ENCODE data around the gene SLC4A2.

Gene SLC4A2

DNA sequence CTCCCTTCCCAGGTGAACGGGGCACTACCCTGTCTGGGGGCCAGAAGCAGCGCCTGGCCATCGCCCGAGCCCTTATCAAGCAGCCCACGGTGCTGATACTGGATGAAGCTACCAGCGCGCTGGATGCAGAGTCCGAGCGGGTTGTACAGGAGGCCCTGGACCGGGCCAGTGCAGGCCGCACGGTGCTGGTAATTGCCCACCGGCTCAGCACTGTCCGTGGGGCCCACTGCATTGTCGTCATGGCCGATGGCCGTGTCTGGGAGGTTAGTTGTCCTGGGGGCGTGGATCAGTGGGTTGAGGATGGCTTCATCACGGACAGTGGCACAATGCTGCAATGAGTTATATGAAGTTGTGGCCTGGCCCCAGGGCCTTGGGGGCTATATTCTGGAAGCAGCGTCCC is 15.4 kb upstream of the SLC4A2 start:
- ChIA-PET POLR2A (interaction anchor here (0.6 kb wide), 1 partner anchor 65 kb away, joined by 4 read pairs; no protein-coding TSS in a partner anchor), CTCF (interaction anchor here (1.9 kb wide), 1 partner anchor 11 kb away, joined by 5 read pairs; no protein-coding TSS in a partner anchor)
- Histone ChIP-seq H3K9me3 (ENCODE audit: control extremely low read depth in 1 of 5, control insufficient read depth in 4 of 5, insufficient read depth in 2 of 5, low read depth in 1 of 5, low read length in 4 of 5) (no peaks in the 10 kb centered on the region), H3K36me3 (ENCODE audit: control insufficient read depth in 4 of 4, insufficient read depth in 4 of 4, low read length in 3 of 4) (peaks cover 0 to 7% (median 5%) of the 10 kb centered on the region in 4 experiments), H3K4me3 (ENCODE audit: control insufficient read depth in 1 of 7, extremely low read depth in 1 of 7, insufficient read depth in 4 of 7, low read depth in 2 of 7, low read length in 6 of 7) (no peak overlapping the region), H3K4me1 (ENCODE audit: control extremely low read depth in 1 of 4, control insufficient read depth in 4 of 4, insufficient read depth in 4 of 4, low read length in 3 of 4) (peaks cover 0 to 32% (median 28%) of the 10 kb centered on the region in 4 experiments), H3K27me3 (replicated peaks in 2 of 5; ENCODE audit: control insufficient read depth in 4 of 5, insufficient read depth in 5 of 5, low read length in 4 of 5) (no peaks in the 10 kb centered on the region), H3K27ac (ENCODE audit: insufficient read depth in 1 of 2, low read depth in 1 of 2, low read length in 2 of 2, poor library complexity in 1 of 2, severe bottlenecking in 2 of 2) (no peak overlapping the region)
- no peak for DNase-seq
- 95% methylated on average over 19 of the region's 20 CpGs for WGBS (ENCODE audit: insufficient coverage)

DNA sequence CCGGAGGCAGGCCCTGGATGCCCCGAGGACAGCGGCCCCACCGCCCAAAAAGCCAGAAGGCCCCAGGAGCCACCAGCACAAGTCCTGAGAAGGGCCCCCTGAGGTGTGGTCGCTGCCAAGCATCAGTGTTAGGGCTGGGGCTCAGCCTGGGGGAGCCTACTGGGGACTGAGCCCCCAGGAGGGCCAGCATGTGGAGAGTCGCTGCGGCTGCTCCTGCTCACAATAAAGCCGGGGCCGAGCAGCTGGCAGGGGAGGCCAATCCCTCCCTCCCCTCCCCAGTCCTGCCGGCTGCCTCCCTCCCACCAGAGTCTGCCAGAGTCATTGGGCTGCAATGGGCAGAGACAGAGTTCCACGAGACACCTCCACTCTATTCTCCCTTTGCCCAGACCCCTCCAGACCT is 14.1 kb upstream of the SLC4A2 start:
- POLR2A ChIA-PET, result no interaction called here
- CTCF ChIA-PET, result interaction anchor here (1.4 to 1.9 kb wide), 3 partner anchors 10 to 27 kb away, joined by 3 to 5 read pairs (median 4); no protein-coding TSS in a partner anchor

DNA sequence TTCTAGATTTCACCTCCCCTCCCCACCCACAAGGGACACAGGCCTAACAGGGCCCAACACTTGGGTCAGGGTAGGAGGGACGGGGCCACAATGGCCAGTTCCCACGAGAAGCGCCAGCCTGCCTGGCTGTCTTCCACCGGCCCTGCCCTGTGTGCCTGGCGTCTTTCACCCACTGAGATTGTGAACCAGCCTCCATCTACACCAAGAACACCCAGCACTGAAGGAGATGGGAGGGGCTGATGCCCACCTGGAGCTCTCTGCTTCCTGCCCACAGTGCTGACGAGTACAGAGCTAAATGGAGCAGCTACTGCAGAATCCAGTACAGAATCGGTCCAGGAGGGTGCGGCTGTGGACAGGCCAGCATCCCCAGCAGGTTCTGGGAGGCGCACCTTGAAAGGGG is 13.4 kb upstream of the SLC4A2 start:
- no peak for DNase-seq
- POLR2A ChIA-PET, result interaction anchor here (0.7 kb wide), 1 partner anchor 14 kb away, joined by 3 read pairs; no protein-coding TSS in a partner anchor
- 90% methylated on average over 7 of the region's 9 CpGs for WGBS (ENCODE audit: insufficient coverage)
- Histone ChIP-seq H3K36me3 (ENCODE audit: control insufficient read depth in 4 of 4, insufficient read depth in 4 of 4, low read length in 3 of 4) (peaks cover 0 to 7% (median 5%) of the 10 kb centered on the region in 4 experiments), H3K4me3 (ENCODE audit: control insufficient read depth in 1 of 7, extremely low read depth in 1 of 7, insufficient read depth in 4 of 7, low read depth in 2 of 7, low read length in 6 of 7) (no peak overlapping the region), H3K9me3 (ENCODE audit: control extremely low read depth in 1 of 5, control insufficient read depth in 4 of 5, insufficient read depth in 2 of 5, low read depth in 1 of 5, low read length in 4 of 5) (no peaks in the 10 kb centered on the region), H3K27ac (ENCODE audit: insufficient read depth in 1 of 2, low read depth in 1 of 2, low read length in 2 of 2, poor library complexity in 1 of 2, severe bottlenecking in 2 of 2) (no peak overlapping the region), H3K4me1 (ENCODE audit: control extremely low read depth in 1 of 4, control insufficient read depth in 4 of 4, insufficient read depth in 4 of 4, low read length in 3 of 4) (peaks cover 0 to 19% (median 18%) of the 10 kb centered on the region in 4 experiments), H3K27me3 (replicated peaks in 2 of 5; ENCODE audit: control insufficient read depth in 4 of 5, insufficient read depth in 5 of 5, low read length in 4 of 5) (peaks cover 0 to 10% (median 0%) of the 10 kb centered on the region in 5 experiments)
- CTCF ChIA-PET, result interaction anchor here (0.8 to 1.5 kb wide), 4 partner anchors 9 to 62 kb away, joined by 3 to 4 read pairs (median 3); no protein-coding TSS in a partner anchor

More for the DNA sequence above, 14.1 kb upstream of the SLC4A2 start:
- 98% methylated on average over 9 of the region's 11 CpGs for WGBS (ENCODE audit: insufficient coverage)
- no peak for DNase-seq
- Histone ChIP-seq H3K4me1 (ENCODE audit: control extremely low read depth in 1 of 4, control insufficient read depth in 4 of 4, insufficient read depth in 4 of 4, low read length in 3 of 4) (peaks cover 0 to 23% (median 18%) of the 10 kb centered on the region in 4 experiments), H3K27me3 (replicated peaks in 2 of 5; ENCODE audit: control insufficient read depth in 4 of 5, insufficient read depth in 5 of 5, low read length in 4 of 5) (peaks cover 0 to 3% (median 0%) of the 10 kb centered on the region in 5 experiments), H3K27ac (ENCODE audit: insufficient read depth in 1 of 2, low read depth in 1 of 2, low read length in 2 of 2, poor library complexity in 1 of 2, severe bottlenecking in 2 of 2) (no peak overlapping the region), H3K4me3 (ENCODE audit: control insufficient read depth in 1 of 7, extremely low read depth in 1 of 7, insufficient read depth in 4 of 7, low read depth in 2 of 7, low read length in 6 of 7) (no peak overlapping the region), H3K9me3 (ENCODE audit: control extremely low read depth in 1 of 5, control insufficient read depth in 4 of 5, insufficient read depth in 2 of 5, low read depth in 1 of 5, low read length in 4 of 5) (no peaks in the 10 kb centered on the region), H3K36me3 (ENCODE audit: control insufficient read depth in 4 of 4, insufficient read depth in 4 of 4, low read length in 3 of 4) (peaks cover 0 to 7% (median 5%) of the 10 kb centered on the region in 4 experiments)

DNA sequence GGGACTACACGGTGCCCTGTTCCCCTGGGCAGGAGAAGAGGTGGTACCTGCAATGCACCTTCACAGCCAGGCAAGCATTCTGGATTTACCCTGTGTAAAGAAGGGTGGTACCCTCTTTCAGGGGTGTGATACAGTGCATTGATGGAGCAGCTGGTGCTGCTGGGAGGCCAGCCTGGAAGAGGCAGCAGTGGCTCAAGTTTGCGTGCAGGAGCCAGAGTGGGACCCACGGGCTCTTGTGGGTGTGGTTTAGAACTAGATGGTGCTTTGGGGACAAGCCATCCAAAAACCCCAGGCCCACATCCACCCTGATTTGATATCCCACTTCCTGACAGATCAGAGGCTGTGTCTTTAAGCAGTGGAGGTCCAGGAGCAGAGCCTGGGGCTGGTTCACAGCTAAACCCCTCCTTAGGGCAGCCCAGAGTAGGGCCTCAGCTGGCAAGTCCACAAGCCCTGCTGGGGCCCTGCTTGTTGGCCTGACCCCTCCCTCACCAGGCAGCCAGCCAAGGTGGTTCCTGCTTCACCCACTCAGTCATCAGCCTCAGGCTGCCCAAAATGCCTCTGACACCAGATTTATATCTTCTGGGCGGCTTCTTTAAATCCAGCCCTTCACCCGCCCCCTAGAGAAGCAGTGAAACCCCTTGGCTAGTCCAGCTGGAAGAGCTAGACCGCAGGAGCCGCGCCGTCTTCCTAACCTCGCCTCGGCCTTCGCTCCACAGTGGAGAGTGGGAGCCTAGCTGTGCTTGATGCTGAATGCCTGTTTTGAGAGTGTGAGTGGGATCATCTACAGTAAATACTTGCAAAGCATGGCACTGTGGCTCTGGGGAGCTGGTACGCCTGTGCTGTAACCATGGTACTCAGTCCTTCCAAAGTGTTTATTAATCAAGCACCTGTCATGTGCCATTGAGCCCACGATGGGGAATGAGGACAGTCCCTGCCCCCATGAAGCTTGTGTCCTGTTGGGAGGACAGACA is 12.5 kb upstream of the SLC4A2 start:
- Histone ChIP-seq H3K4me1 (ENCODE audit: control extremely low read depth in 1 of 4, control insufficient read depth in 4 of 4, insufficient read depth in 4 of 4, low read length in 3 of 4) (peaks cover 0 to 27% (median 25%) of the 10 kb centered on the region in 4 experiments), H3K9me3 (ENCODE audit: control extremely low read depth in 1 of 5, control insufficient read depth in 4 of 5, insufficient read depth in 2 of 5, low read depth in 1 of 5, low read length in 4 of 5) (no peaks in the 10 kb centered on the region), H3K27ac (ENCODE audit: insufficient read depth in 1 of 2, low read depth in 1 of 2, low read length in 2 of 2, poor library complexity in 1 of 2, severe bottlenecking in 2 of 2) (no peak overlapping the region), H3K4me3 (ENCODE audit: control insufficient read depth in 1 of 7, extremely low read depth in 1 of 7, insufficient read depth in 4 of 7, low read depth in 2 of 7, low read length in 6 of 7) (peak overlapping the region in 1 of 7 experiments; percentile 42), H3K36me3 (ENCODE audit: control insufficient read depth in 4 of 4, insufficient read depth in 4 of 4, low read length in 3 of 4) (peaks cover 0 to 6% (median 5%) of the 10 kb centered on the region in 4 experiments), H3K27me3 (replicated peaks in 2 of 5; ENCODE audit: control insufficient read depth in 4 of 5, insufficient read depth in 5 of 5, low read length in 4 of 5) (peaks cover 0 to 13% (median 0%) of the 10 kb centered on the region in 5 experiments)
- ChIA-PET POLR2A (interaction anchor here (0.6 to 1.4 kb wide), 3 partner anchors 15 to 42 kb away, joined by 3 to 5 read pairs (median 4); no protein-coding TSS in a partner anchor), CTCF (interaction anchor here (0.8 to 1.9 kb wide), 4 partner anchors 10 to 61 kb away, joined by 3 to 6 read pairs (median 4); no protein-coding TSS in a partner anchor)
- WGBS (ENCODE audit: insufficient coverage), result 29% methylated on average over 3 of the region's 14 CpGs
- DNase-seq, result peak in 2 of 3 donors; percentile 78 to 81

DNA sequence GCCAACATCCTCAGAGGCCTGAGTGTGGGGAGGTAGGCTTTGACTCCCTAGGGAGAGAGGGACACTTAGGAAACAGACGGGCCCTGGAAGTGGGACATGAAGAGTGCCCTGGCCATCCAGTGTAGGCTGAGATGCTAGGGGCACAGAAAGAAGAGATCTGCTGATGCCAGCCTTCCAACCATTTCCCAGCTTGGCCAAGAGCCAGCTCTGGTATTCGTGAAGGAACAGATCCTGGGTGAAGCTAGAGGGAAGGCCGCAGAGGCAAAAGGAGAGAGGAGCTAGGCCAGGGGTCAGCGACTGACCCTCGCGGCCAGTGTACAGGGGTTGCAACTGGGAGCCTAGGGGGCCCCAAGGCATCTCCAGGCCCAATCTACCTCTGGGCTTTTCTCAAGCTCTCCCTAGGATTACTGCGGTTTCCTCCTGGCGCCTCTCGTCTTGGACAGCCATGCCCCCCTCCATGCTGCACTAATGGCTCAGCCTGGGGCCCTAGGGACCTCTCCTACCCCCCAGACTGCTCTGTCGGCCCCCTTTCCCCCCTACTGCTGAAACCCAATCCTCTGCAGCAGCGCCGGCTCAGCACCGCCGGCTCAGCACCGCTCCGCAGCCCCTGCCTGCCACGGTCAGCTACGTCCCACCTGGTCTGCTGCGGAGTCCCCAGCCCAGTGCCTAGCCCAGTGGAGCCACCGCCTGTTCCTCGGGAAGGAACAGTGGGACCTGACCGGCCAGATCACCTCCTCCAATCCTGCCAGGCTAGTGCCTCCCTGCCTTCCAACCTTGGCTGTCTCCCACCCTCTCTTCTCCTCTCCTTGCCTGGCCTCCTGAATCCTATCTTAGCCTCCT is 11.2 kb upstream of the SLC4A2 start, which contains the start of gene ASIC3:
TSS of gene ASIC3 (plus strand) at position 556 of the 840 bp plus-strand sequence. CDS start 355 bp downstream, outside the sequence.
- whole genome bisulfite sequencing (ENCODE audit: insufficient coverage), result 92% methylated on average over 15 of the region's 22 CpGs
- Histone ChIP-seq H3K4me3 (ENCODE audit: control insufficient read depth in 1 of 7, extremely low read depth in 1 of 7, insufficient read depth in 4 of 7, low read depth in 2 of 7, low read length in 6 of 7) (no peak within 1 kb of the TSS), H3K27ac (ENCODE audit: insufficient read depth in 1 of 2, low read depth in 1 of 2, low read length in 2 of 2, poor library complexity in 1 of 2, severe bottlenecking in 2 of 2) (no peak within 1 kb of the TSS), H3K36me3 (ENCODE audit: control insufficient read depth in 4 of 4, insufficient read depth in 4 of 4, low read length in 3 of 4) (peaks cover 0 to 7% (median 4%) of the 10 kb centered on the region in 4 experiments), H3K4me1 (ENCODE audit: control extremely low read depth in 1 of 4, control insufficient read depth in 4 of 4, insufficient read depth in 4 of 4, low read length in 3 of 4) (peaks cover 0 to 40% (median 32%) of the 10 kb centered on the region in 4 experiments), H3K9me3 (ENCODE audit: control extremely low read depth in 1 of 5, control insufficient read depth in 4 of 5, insufficient read depth in 2 of 5, low read depth in 1 of 5, low read length in 4 of 5) (no peaks in the 10 kb centered on the region), H3K27me3 (replicated peaks in 2 of 5; ENCODE audit: control insufficient read depth in 4 of 5, insufficient read depth in 5 of 5, low read length in 4 of 5) (peaks cover 0 to 13% (median 0%) of the 10 kb centered on the region in 5 experiments)
- POLR2A ChIA-PET, result no interaction called here
- no peak for DNase-seq
- CTCF ChIA-PET, result interaction anchor here (0.7 to 1.9 kb wide), 2 partner anchors 30 to 170 kb away, joined by 3 to 6 read pairs; no protein-coding TSS in a partner anchor

DNA sequence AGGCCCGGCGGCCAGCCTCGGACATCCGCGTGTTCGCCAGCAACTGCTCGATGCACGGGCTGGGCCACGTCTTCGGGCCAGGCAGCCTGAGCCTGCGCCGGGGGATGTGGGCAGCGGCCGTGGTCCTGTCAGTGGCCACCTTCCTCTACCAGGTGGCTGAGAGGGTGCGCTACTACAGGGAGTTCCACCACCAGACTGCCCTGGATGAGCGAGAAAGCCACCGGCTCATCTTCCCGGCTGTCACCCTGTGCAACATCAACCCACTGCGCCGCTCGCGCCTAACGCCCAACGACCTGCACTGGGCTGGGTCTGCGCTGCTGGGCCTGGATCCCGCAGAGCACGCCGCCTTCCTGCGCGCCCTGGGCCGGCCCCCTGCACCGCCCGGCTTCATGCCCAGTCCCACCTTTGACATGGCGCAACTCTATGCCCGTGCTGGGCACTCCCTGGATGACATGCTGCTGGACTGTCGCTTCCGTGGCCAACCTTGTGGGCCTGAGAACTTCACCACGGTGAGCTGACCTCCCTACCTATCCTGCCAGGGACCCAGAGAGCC is 10.4 kb upstream of the SLC4A2 start:
- no peak for DNase-seq
- CTCF ChIA-PET, result no interaction called here
- H3K4me3 ChIP-seq (ENCODE audit: control insufficient read depth in 1 of 7, extremely low read depth in 1 of 7, insufficient read depth in 4 of 7, low read depth in 2 of 7, low read length in 6 of 7), result no peak overlapping the region

More for the DNA sequence above, 10.4 kb upstream of the SLC4A2 start:
- H3K4me1 ChIP-seq (ENCODE audit: control extremely low read depth in 1 of 4, control insufficient read depth in 4 of 4, insufficient read depth in 4 of 4, low read length in 3 of 4), result peaks cover 0 to 44% (median 35%) of the 10 kb centered on the region in 4 experiments
- POLR2A ChIA-PET, result no interaction called here
- 98% methylated on average over 38 of the region's 38 CpGs for WGBS (ENCODE audit: insufficient coverage)
- H3K36me3 ChIP-seq (ENCODE audit: control insufficient read depth in 4 of 4, insufficient read depth in 4 of 4, low read length in 3 of 4), result peaks cover 0 to 7% (median 1%) of the 10 kb centered on the region in 4 experiments
- H3K27ac ChIP-seq (ENCODE audit: insufficient read depth in 1 of 2, low read depth in 1 of 2, low read length in 2 of 2, poor library complexity in 1 of 2, severe bottlenecking in 2 of 2), result no peak overlapping the region
- peaks cover 0 to 13% (median 0%) of the 10 kb centered on the region in 5 experiments for H3K27me3 ChIP-seq (replicated peaks in 2 of 5; ENCODE audit: control insufficient read depth in 4 of 5, insufficient read depth in 5 of 5, low read length in 4 of 5)
- no peaks in the 10 kb centered on the region for H3K9me3 ChIP-seq (ENCODE audit: control extremely low read depth in 1 of 5, control insufficient read depth in 4 of 5, insufficient read depth in 2 of 5, low read depth in 1 of 5, low read length in 4 of 5)

Measured in common myeloid progenitor, CD34-positive (primary cell).